ENCODE measurements around the gene ITSN2. TPM values are rescaled to one million over a fixed set of nuclear protein-coding genes. Genes with fewer than 3 reads are reported as not detected.

ITSN2 gene
- total and polyA plus RNA-seq, 2 of the 8 experiments (the other 6 are each of a cell fraction or from before 2014, with no cell fraction given): 9.3 to 17.0 TPM

GRCh38 chr2:24307961-24308360 is 52.4 kb downstream of the ITSN2 start (continued):
- TF ChIP-seq GABPA (IDR thresholded peaks at IDR 0.05; ENCODE audit: borderline replicate concordance, insufficient read depth, low read length): no peak
- TF ChIP-seq BCL11A (IDR thresholded peaks at IDR 0.05; ENCODE audit: low read depth in 2 of 2, low read length in 2 of 2): no peak

All from H1 (cell line).